Neutrophil (primary cell): Measurements from ENCODE around the gene GAD2.

Source experiments
- H3K27ac ChIP-seq: fragments of 200-600 bp; sonication (generic); 2 replicates; pipeline ENCODE4 v1.5.1; 2016; ENCODE audit warnings: mild to moderate bottlenecking, moderate library complexity
- H3K27me3 ChIP-seq: fragments of 200-600 bp; sonication (generic); 2 replicates; pipeline ENCODE4 v1.6.0; 2016; ENCODE audit warnings: mild to moderate bottlenecking
- H3K36me3 ChIP-seq: fragments of 200-600 bp; sonication (generic); 2 replicates; pipeline ENCODE4 v1.5.1; 2017
- H3K4me1 ChIP-seq, 2 experiments: fragments of 200-600 bp in 1 of 2; sonication (generic) in 1 of 2; 1 replicate in 1 of 2; 2 replicates in 1 of 2; pipeline versions ENCODE4 v1.5.1 to v1.6.1; 2013 to 2016; ENCODE audit warnings: low read depth in 1 of 2, low read length in 1 of 2, mild to moderate bottlenecking in 1 of 2, moderate library complexity in 1 of 2; ENCODE audit not compliant: control insufficient read depth in 1 of 2, insufficient read depth in 1 of 2
- H3K4me3 ChIP-seq, 2 experiments: fragments of 200-600 bp in 1 of 2; sonication (generic) in 1 of 2; 1 replicate in 1 of 2; 2 replicates in 1 of 2; pipeline ENCODE4 v1.5.1; 2013 to 2016; ENCODE audit warnings: low read depth in 1 of 2, low read length in 1 of 2, mild to moderate bottlenecking in 1 of 2, moderate library complexity in 1 of 2
- H3K9me3 ChIP-seq: fragments of 200-600 bp; sonication (generic); 2 replicates; pipeline ENCODE4 v1.5.1; 2016
- CTCF ChIP-seq: fragments of 200-600 bp; sonication (generic); IDR thresholded peaks from 2 replicates; pipeline ENCODE4 v1.5.1; 2016; ENCODE audit warnings: antibody characterized with exemption

Gene GAD2

GRCh38 chr10:26311383-26311940 is 94.9 kb downstream of the GAD2 start:
- Histone ChIP-seq H3K9me3 (no peaks in the 10 kb centered on the region), H3K36me3 (no peaks in the 10 kb centered on the region), H3K4me1 (no peaks in the 10 kb centered on the region), H3K27ac (no peak overlapping the region), H3K4me3 (no peak overlapping the region), H3K27me3 (peaks cover 64% of the 10 kb centered on the region)
- TF ChIP-seq CTCF = no peak

GRCh38 chr10:26314265-26315013 is 97.9 kb downstream of the GAD2 start:
- no peak overlapping the region for H3K4me3 ChIP-seq
- H3K36me3 ChIP-seq = no peaks in the 10 kb centered on the region
- TF ChIP-seq CTCF = no peak
- no peaks in the 10 kb centered on the region for H3K4me1 ChIP-seq
- no peak overlapping the region for H3K27ac ChIP-seq
- peaks cover 44% of the 10 kb centered on the region for H3K27me3 ChIP-seq
- H3K9me3 ChIP-seq = no peaks in the 10 kb centered on the region

- Histone ChIP-seq H3K4me1 (no peaks in the 10 kb centered on the region), H3K4me3 (no peak overlapping the region), H3K27ac (no peak overlapping the region), H3K27me3 (peaks cover 25% of the 10 kb centered on the region), H3K9me3 (no peaks in the 10 kb centered on the region), H3K36me3 (no peaks in the 10 kb centered on the region)
- TF ChIP-seq CTCF = no peak
Measured at GRCh38 chr10:26318672-26319071, 102.1 kb downstream of the GAD2 start.

- Histone ChIP-seq H3K9me3 (no peaks in the 10 kb centered on the region), H3K4me1 (no peaks in the 10 kb centered on the region), H3K4me3 (no peak overlapping the region), H3K36me3 (no peaks in the 10 kb centered on the region), H3K27ac (no peak overlapping the region), H3K27me3 (peaks cover 18% of the 10 kb centered on the region)
- no peak for TF ChIP-seq CTCF
Measured at GRCh38 chr10:26323219-26323618, 106.6 kb downstream of the GAD2 start.

- H3K36me3 ChIP-seq = no peaks in the 10 kb centered on the region
- H3K9me3 ChIP-seq = no peaks in the 10 kb centered on the region
- H3K4me1 ChIP-seq = no peaks in the 10 kb centered on the region
- H3K27me3 ChIP-seq = peaks cover 2% of the 10 kb centered on the region
- H3K27ac ChIP-seq = no peak overlapping the region
- TF ChIP-seq CTCF = no peak
- no peak overlapping the region for H3K4me3 ChIP-seq
Measured at GRCh38 chr10:26326851-26327250, 110.3 kb downstream of the GAD2 start.
